ENCODE data around the gene TP53RK. TPM values are rescaled to one million over a fixed set of nuclear protein-coding genes. Genes with fewer than 3 reads are reported as not detected.

Gene TP53RK
- total RNA-seq, 1 donor from 2014 or later = 13.6 TPM

GRCh38 chr20:46724343-46724959 is 35.2 kb upstream of the TP53RK start:
- Mint-ChIP-seq H3K27ac (ENCODE audit: unreplicated experiment) (no peak overlapping the region), H3K36me3 (ENCODE audit: unreplicated experiment) (peaks cover 32% of the 10 kb centered on the region), H3K27me3 (ENCODE audit: unreplicated experiment) (no peaks in the 10 kb centered on the region), H3K4me1 (ENCODE audit: unreplicated experiment) (peaks cover 4% of the 10 kb centered on the region), H3K4me3 (ENCODE audit: unreplicated experiment) (no peak overlapping the region), H3K9me3 (ENCODE audit: unreplicated experiment) (peaks cover 9% of the 10 kb centered on the region)
- DNase-seq (ENCODE audit: extremely low spot score, unreplicated experiment) = no peak
- TF ChIP-seq CTCF (IDR thresholded peaks at IDR 0.05) = no peak

GRCh38 chr20:46723039-46723438 is 33.8 kb upstream of the TP53RK start:
- Mint-ChIP-seq H3K36me3 (ENCODE audit: unreplicated experiment) (peaks cover 33% of the 10 kb centered on the region), H3K27me3 (ENCODE audit: unreplicated experiment) (no peaks in the 10 kb centered on the region), H3K4me3 (ENCODE audit: unreplicated experiment) (no peak overlapping the region), H3K27ac (ENCODE audit: unreplicated experiment) (no peak overlapping the region), H3K4me1 (ENCODE audit: unreplicated experiment) (peaks cover 4% of the 10 kb centered on the region), H3K9me3 (ENCODE audit: unreplicated experiment) (peaks cover 9% of the 10 kb centered on the region)
- no peak for TF ChIP-seq CTCF (IDR thresholded peaks at IDR 0.05)
- DNase-seq (ENCODE audit: extremely low spot score, unreplicated experiment) = no peak

GRCh38 chr20:46722450-46722849 is 33.2 kb upstream of the TP53RK start:
- TF ChIP-seq CTCF (IDR thresholded peaks at IDR 0.05) = no peak
- Mint-ChIP-seq H3K36me3 (ENCODE audit: unreplicated experiment) (peaks cover 33% of the 10 kb centered on the region), H3K4me3 (ENCODE audit: unreplicated experiment) (no peak overlapping the region), H3K27me3 (ENCODE audit: unreplicated experiment) (no peaks in the 10 kb centered on the region), H3K4me1 (ENCODE audit: unreplicated experiment) (peaks cover 4% of the 10 kb centered on the region), H3K9me3 (ENCODE audit: unreplicated experiment) (peaks cover 9% of the 10 kb centered on the region), H3K27ac (ENCODE audit: unreplicated experiment) (no peak overlapping the region)
- no peak for DNase-seq (ENCODE audit: extremely low spot score, unreplicated experiment)

GRCh38 chr20:46721476-46721875 is 32.2 kb upstream of the TP53RK start:
- no peak overlapping the region for H3K27ac Mint-ChIP-seq (ENCODE audit: unreplicated experiment)
- no peak for TF ChIP-seq CTCF (IDR thresholded peaks at IDR 0.05)
- H3K9me3 Mint-ChIP-seq (ENCODE audit: unreplicated experiment) = peaks cover 9% of the 10 kb centered on the region
- H3K4me1 Mint-ChIP-seq (ENCODE audit: unreplicated experiment) = peaks cover 4% of the 10 kb centered on the region
- DNase-seq (ENCODE audit: extremely low spot score, unreplicated experiment) = no peak
- peaks cover 28% of the 10 kb centered on the region for H3K36me3 Mint-ChIP-seq (ENCODE audit: unreplicated experiment)
- no peak overlapping the region for H3K4me3 Mint-ChIP-seq (ENCODE audit: unreplicated experiment)
- no peaks in the 10 kb centered on the region for H3K27me3 Mint-ChIP-seq (ENCODE audit: unreplicated experiment)

GRCh38 chr20:46720776-46721425 is 31.7 kb upstream of the TP53RK start:
- peaks cover 4% of the 10 kb centered on the region for H3K4me1 Mint-ChIP-seq (ENCODE audit: unreplicated experiment)
- peaks cover 9% of the 10 kb centered on the region for H3K9me3 Mint-ChIP-seq (ENCODE audit: unreplicated experiment)
- DNase-seq (ENCODE audit: extremely low spot score, unreplicated experiment) = no peak
- no peak overlapping the region for H3K27ac Mint-ChIP-seq (ENCODE audit: unreplicated experiment)
- peaks cover 23% of the 10 kb centered on the region for H3K36me3 Mint-ChIP-seq (ENCODE audit: unreplicated experiment)
- TF ChIP-seq CTCF (IDR thresholded peaks at IDR 0.05) = no peak
- no peaks in the 10 kb centered on the region for H3K27me3 Mint-ChIP-seq (ENCODE audit: unreplicated experiment)
- no peak overlapping the region for H3K4me3 Mint-ChIP-seq (ENCODE audit: unreplicated experiment)

Measured in osteocyte (in vitro differentiated cells).